Measurements from ENCODE around the gene ATXN1L.

The ATXN1L gene

GRCh38 chr16:71847096-71847495 lies 1.3 kb downstream of the ATXN1L start:
- no peak for TF ChIP-seq CTCF (IDR thresholded peaks at IDR 0.05; ENCODE audit: extremely low read depth, missing control alignments)
- DNase-seq (ENCODE audit: low spot score): no peak

- no peak for TF ChIP-seq CTCF (IDR thresholded peaks at IDR 0.05; ENCODE audit: extremely low read depth, missing control alignments)
Measured at GRCh38 chr16:71848622-71849021, 2.8 kb downstream of the ATXN1L start.

GRCh38 chr16:71851746-71852145 lies 6.0 kb downstream of the ATXN1L start:
- DNase-seq (ENCODE audit: low spot score): no peak
- TF ChIP-seq CTCF (IDR thresholded peaks at IDR 0.05; ENCODE audit: extremely low read depth, missing control alignments): no peak

More at GRCh38 chr16:71848622-71849021, 2.8 kb downstream of the ATXN1L start:
- no peak for DNase-seq (ENCODE audit: low spot score)

GRCh38 chr16:71852158-71852557 lies 6.4 kb downstream of the ATXN1L start:
- TF ChIP-seq CTCF (IDR thresholded peaks at IDR 0.05; ENCODE audit: extremely low read depth, missing control alignments): no peak
- DNase-seq (ENCODE audit: low spot score): no peak

GRCh38 chr16:71852561-71852960 lies 6.8 kb downstream of the ATXN1L start:
- DNase-seq (ENCODE audit: low spot score): no peak
- no peak for TF ChIP-seq CTCF (IDR thresholded peaks at IDR 0.05; ENCODE audit: extremely low read depth, missing control alignments)

- DNase-seq (ENCODE audit: low spot score): peak; percentile 65
- no peak for TF ChIP-seq CTCF (IDR thresholded peaks at IDR 0.05; ENCODE audit: extremely low read depth, missing control alignments)
Measured at GRCh38 chr16:71853413-71853812, 7.6 kb downstream of the ATXN1L start.

- TF ChIP-seq CTCF (IDR thresholded peaks at IDR 0.05; ENCODE audit: extremely low read depth, missing control alignments): no peak
- DNase-seq (ENCODE audit: low spot score): no peak
Measured at GRCh38 chr16:71854369-71854948, 8.7 kb downstream of the ATXN1L start.

Measured in GM20000 (cell line).